Heart left ventricle (tissue), 16 donors: ENCODE measurements around the gene PILRA. TPM values are rescaled to one million over a fixed set of nuclear protein-coding genes. Genes with fewer than 3 reads are reported as not detected.
A peak's percentile ranks its signal among the peaks of the same experiment; 100 is the strongest.

Experiments used
- ATAC-seq, 4 donors: fragments of 200-7000 bp; cut with Tn5 transposase; one replicate each; pipeline ENCODE4 v1.9.1; 2020 to 2022; ENCODE audit warnings: moderate library complexity in 4 of 4, mild to moderate bottlenecking in 3 of 4, moderate number of reproducible peaks in 1 of 4
- DNase-seq, 5 donors: peaks; one replicate each; pipeline ENCODE4 v3.0.0-alpha.2; 2020
- H3K27ac ChIP-seq, 12 donors: fragments of 200-600 bp; sonication (generic) in 4 of 12; one replicate each; pipeline versions ENCODE4 v1.5.0 to v1.8.0; 2016 to 2022; ENCODE audit warnings: mild to moderate bottlenecking in 2 of 12
- H3K27me3 ChIP-seq, 9 donors: fragments of 200-600 bp; sonication (generic) in 2 of 9; one replicate each; pipeline versions ENCODE4 v1.5.1 to v1.8.0; 2016 to 2022; ENCODE audit warnings: mild to moderate bottlenecking in 3 of 9
- H3K36me3 ChIP-seq, 9 donors: fragments of 200-600 bp; sonication (generic) in 2 of 9; one replicate each; pipeline versions ENCODE4 v1.5.0 to v1.8.0; 2018 to 2022; ENCODE audit warnings: mild to moderate bottlenecking in 2 of 9
- H3K4me1 ChIP-seq, 12 donors: fragments of 200-600 bp; sonication (generic) in 4 of 12; one replicate each; pipeline versions ENCODE4 v1.5.0 to v1.8.0; 2016 to 2022; ENCODE audit warnings: mild to moderate bottlenecking in 3 of 12
- H3K4me3 ChIP-seq, 12 donors: fragments of 200-600 bp; sonication (generic) in 4 of 12; one replicate each; pipeline versions ENCODE4 v1.5.0 to v1.8.0; 2017 to 2022; ENCODE audit warnings: mild to moderate bottlenecking in 9 of 12, moderate library complexity in 4 of 12
- H3K9me3 ChIP-seq, 12 donors: fragments of 200-600 bp; sonication (generic) in 4 of 12; one replicate each; pipeline versions ENCODE4 v1.5.0 to v1.8.0; 2016 to 2022; ENCODE audit warnings: mild to moderate bottlenecking in 1 of 12
- CTCF ChIP-seq, 12 donors: fragments of 200-600 bp; sonication (generic) in 4 of 12; IDR thresholded peaks; one replicate each; pipeline versions ENCODE4 v1.5.0 to v1.8.0; 2018 to 2022; ENCODE audit warnings: antibody characterized with exemption in 12 of 12, mild to moderate bottlenecking in 5 of 12
- POLR2A ChIP-seq, 2 donors: fragments of 450-650 bp; IDR thresholded peaks; one replicate each; pipeline ENCODE4 v1.6.1; 2017; ENCODE audit warnings: antibody characterized with exemption in 2 of 2, mild to moderate bottlenecking in 2 of 2, moderate library complexity in 2 of 2
- WGBS, 4 donors: extraction: QIAGEN DNeasy Blood & Tissue Kit in 2 of 4; methylation state at CpG; one replicate each; pipeline versions ENCODE4 v1.1.5 to v1.1.7; 2013 to 2018; 5-methylcytosine and 5-hydroxymethylcytosine counted together
- intact Hi-C, 10 donors: fragments of 100-400 bp; cut with DNase I; formaldehyde crosslinking; loops; one replicate each; pipeline versions ENCODE4 v1.11.1 to v1.14.2; 2022
- polyA plus RNA-seq, 2 donors: library from polyadenylated mRNA; stranded (reverse); fragments of 200-250 nt; gene quantifications; one replicate each; pipeline ENCODE4 v1.2.3, GENCODE V29; 2013
- total RNA-seq, 9 donors: library from RNA; depleted of rRNA in 2 of 9; stranded (reverse); fragments of >200 nt in 2 of 9; fragmentation: NEBNext Ultra II Directional in 3 of 9; extraction: Animal tissue kit (Norgen Biotek cat#: 25700) in 3 of 9; gene quantifications; one replicate each; pipeline versions ENCODE4 v1.1.0 to v1.2.4, GENCODE V29; 2016 to 2023
- donor health status: ischemic (EF 13 %, LVEDD 7.1; RV severe dilation, severe dysfunction).
- donor health status: healthy with polysubstance abuse.
- donor health status: DM: no; HTN: yes; CAD: no.
- donor health status: DM: no; HTN: no; CAD: no.
- donor health status: ischemic (EF 25% LVEDD 6.9; RV normal size, moderate dysfunction).
- donor health status: ischemic (EF 25% LVEDD 5.7; RV mildly dilated, moderate dysfunction).
- donor health status: healthy.
- donor health status: DM: yes; HTN: yes; CAD: no.
- donor health status: ischemic (EF 35%, LVEDD 5.7; RV mildly dilated, moderate dysfunction).
- donor health status: nonischemic (EF 11% LVEDD 7.7; RV severe dilation, severe dysfunction).
- donor health status: DM: yes; HTN: yes; CAD: no.
- donor health status: PGD.
- donor health status: ischemic (EF 29% LVEDD 5.4; RV normal size, mild dysfunction).
- donor health status: nonischemic (EF 23%, LVEDD 6.1; RV moderate dilation, normal function).

PILRA gene
- total and polyA plus RNA-seq, 11 donors: 0.69 to 30.5 (median 3.4) TPM

GRCh38 chr7:100390286-100391009 is 17.2 kb downstream of the PILRA start:
- TF ChIP-seq POLR2A (IDR thresholded peaks at IDR 0.05) (no peak), CTCF (IDR thresholded peaks at IDR 0.05) (no peak)
- ATAC-seq (no peak), DNase-seq (no peak)
- WGBS, 4 donors: 40 to 56% (median 49%) methylated on average over 3 of the region's 3 CpGs
- no peaks in the 10 kb centered on the region for H3K36me3 ChIP-seq
- H3K9me3 ChIP-seq: peaks cover 0 to 3% (median 0%) of the 10 kb centered on the region in 12 donors
- H3K4me1 ChIP-seq: peaks cover 0 to 37% (median 4%) of the 10 kb centered on the region in 12 donors
- no peaks in the 10 kb centered on the region for H3K27me3 ChIP-seq
- H3K4me3 ChIP-seq: no peak overlapping the region
- intact Hi-C loops: no loop called here
- H3K27ac ChIP-seq: no peak overlapping the region

- Histone ChIP-seq H3K27me3 (no peaks in the 10 kb centered on the region), H3K4me3 (no peak overlapping the region), H3K4me1 (peaks cover 0 to 54% (median 0%) of the 10 kb centered on the region in 12 donors), H3K9me3 (peaks cover 0 to 3% (median 0%) of the 10 kb centered on the region in 12 donors), H3K36me3 (no peaks in the 10 kb centered on the region), H3K27ac (peak overlapping the region in 1 of 12 donors; percentile 28)
- no peak for ATAC-seq
- no peak for DNase-seq
- intact Hi-C loops: no loop called here
- WGBS, 4 donors: 68 to 76% (median 72%) methylated on average over 4 of the region's 4 CpGs
- TF ChIP-seq POLR2A (IDR thresholded peaks at IDR 0.05): no peak
- no peak for TF ChIP-seq CTCF (IDR thresholded peaks at IDR 0.05)
Observed at GRCh38 chr7:100393233-100393905, 20.1 kb downstream of the PILRA start.

GRCh38 chr7:100394077-100394476 is 20.8 kb downstream of the PILRA start:
- no peak overlapping the region for H3K4me3 ChIP-seq
- TF ChIP-seq CTCF (IDR thresholded peaks at IDR 0.05) (no peak), POLR2A (IDR thresholded peaks at IDR 0.05) (no peak)
- no peaks in the 10 kb centered on the region for H3K36me3 ChIP-seq
- H3K4me1 ChIP-seq: peaks cover 0 to 57% (median 0%) of the 10 kb centered on the region in 12 donors
- H3K27me3 ChIP-seq: no peaks in the 10 kb centered on the region
- H3K27ac ChIP-seq: no peak overlapping the region
- 73 to 79% (median 77%) methylated on average over 2 of the region's 2 CpGs for WGBS, 4 donors
- intact Hi-C loops: no loop called here
- DNase-seq (no peak), ATAC-seq (no peak)
- H3K9me3 ChIP-seq: peaks cover 0 to 3% (median 0%) of the 10 kb centered on the region in 12 donors

- H3K27ac ChIP-seq: peak overlapping the region in 2 of 12 donors; percentile 17 to 85
- H3K4me1 ChIP-seq: peaks cover 0 to 57% (median 0%) of the 10 kb centered on the region in 12 donors
Observed at GRCh38 chr7:100396421-100396982, 23.2 kb downstream of the PILRA start.

More at GRCh38 chr7:100396421-100396982, 23.2 kb downstream of the PILRA start:
- no peak for TF ChIP-seq CTCF (IDR thresholded peaks at IDR 0.05)
- TF ChIP-seq POLR2A (IDR thresholded peaks at IDR 0.05): no peak
- H3K9me3 ChIP-seq: peaks cover 0 to 3% (median 0%) of the 10 kb centered on the region in 12 donors
- H3K36me3 ChIP-seq: peaks cover 0 to 4% (median 0%) of the 10 kb centered on the region in 9 donors
- ATAC-seq (peak in 1 of 4 donors; percentile 52), DNase-seq (no peak)
- H3K27me3 ChIP-seq: no peaks in the 10 kb centered on the region
- WGBS, 4 donors: 73 to 79% (median 75%) methylated on average over 9 of the region's 9 CpGs
- no peak overlapping the region for H3K4me3 ChIP-seq
- intact Hi-C loops: no loop called here
